CD14-positive monocyte (primary cell): ENCODE measurements around the gene CACNA2D2. TPM values are rescaled to one million over a fixed set of nuclear protein-coding genes. Genes with fewer than 3 reads are reported as not detected.

Experiments used
- DNase-seq, 3 donors: peaks; one replicate each; pipeline ENCODE4 v3.0.0-alpha.2; 2011 to 2022
- H2AFZ ChIP-seq: 2 replicates; pipeline ENCODE4 v1.6.0; 2012; ENCODE audit warnings: mild to moderate bottlenecking, low read depth, low read length, inconsistent platforms; ENCODE audit not compliant: insufficient read depth, poor library complexity, severe bottlenecking
- H3K27ac ChIP-seq, 2 donors: 1 replicate in 1 of 2; 2 replicates in 1 of 2; pipeline ENCODE4 v1.5.1; 2012 to 2013; ENCODE audit warnings: low read length in 2 of 2, control low read depth in 1 of 2, inconsistent platforms in 1 of 2, low read depth in 1 of 2, mild to moderate bottlenecking in 1 of 2
- H3K27me3 ChIP-seq, 2 donors: one replicate each; pipeline versions ENCODE4 v1.6.0 to v1.6.1; 2011 to 2013; ENCODE audit warnings: low read length in 2 of 2; ENCODE audit not compliant: control insufficient read depth in 2 of 2, insufficient read depth in 2 of 2
- H3K36me3 ChIP-seq, 2 donors: replicated peaks in 1 of 2; 1 replicate in 1 of 2; 2 replicates in 1 of 2; pipeline versions ENCODE4 v1.5.1 to v1.6.1; 2012 to 2013; ENCODE audit warnings: low read length in 2 of 2, control low read depth in 1 of 2, inconsistent platforms in 1 of 2, mild to moderate bottlenecking in 1 of 2; ENCODE audit not compliant: insufficient read depth in 2 of 2, control insufficient read depth in 1 of 2
- H3K4me1 ChIP-seq, 2 donors: 1 replicate in 1 of 2; 2 replicates in 1 of 2; pipeline versions ENCODE4 v1.5.1 to v1.6.1; 2012 to 2013; ENCODE audit warnings: low read length in 2 of 2, control low read depth in 1 of 2, inconsistent platforms in 1 of 2, mild to moderate bottlenecking in 1 of 2, moderate library complexity in 1 of 2; ENCODE audit not compliant: insufficient read depth in 2 of 2, control insufficient read depth in 1 of 2
- H3K4me2 ChIP-seq: replicated peaks from 2 replicates; pipeline ENCODE3; 2012; ENCODE audit warnings: low read length, moderate library complexity, mild to moderate bottlenecking; ENCODE audit not compliant: poor library complexity, severe bottlenecking; ENCODE audit errors: extremely low read depth
- H3K4me3 ChIP-seq, 3 experiments: fragments of 200-600 bp in 1 of 3; sonication (generic) in 1 of 3; replicated peaks in 1 of 3; 1 replicate in 2 of 3; 2 replicates in 1 of 3; pipeline ENCODE4 v1.5.1; 2011 to 2013; ENCODE audit warnings: low read length in 3 of 3, mild to moderate bottlenecking in 3 of 3, control low read depth in 2 of 3, low read depth in 2 of 3, inconsistent platforms in 1 of 3, moderate library complexity in 1 of 3
- H3K79me2 ChIP-seq: 2 replicates; pipeline ENCODE4 v1.6.0; 2012; ENCODE audit warnings: mild to moderate bottlenecking, control low read depth, inconsistent platforms, low read length, moderate library complexity; ENCODE audit not compliant: insufficient read depth
- H3K9ac ChIP-seq: 2 replicates; pipeline ENCODE4 v1.6.0; 2017; ENCODE audit warnings: low read length, mild to moderate bottlenecking; ENCODE audit not compliant: insufficient read depth, poor library complexity, severe bottlenecking
- H3K9me3 ChIP-seq, 2 donors: replicated peaks in 1 of 2; 1 replicate in 1 of 2; 2 replicates in 1 of 2; pipeline versions ENCODE4 v1.5.1 to v1.6.1; 2012 to 2013; ENCODE audit warnings: low read length in 2 of 2, control low read depth in 1 of 2; ENCODE audit not compliant: control insufficient read depth in 1 of 2, insufficient read depth in 1 of 2
- H4K20me1 ChIP-seq: 2 replicates; pipeline ENCODE4 v1.6.0; 2012; ENCODE audit warnings: mild to moderate bottlenecking, low read length, control low read depth, moderate library complexity; ENCODE audit not compliant: insufficient read depth
- H3K27ac Mint-ChIP-seq, 7 donors: one replicate each; pipeline ENCODE4 v1.8.0; 2020; ENCODE audit warnings: mild to moderate bottlenecking in 7 of 7, mixed read lengths in 7 of 7, moderate library complexity in 6 of 7, inconsistent platforms in 2 of 7
- H3K27me3 Mint-ChIP-seq, 3 donors: one replicate each; pipeline ENCODE4 v1.8.0; 2021 to 2022; ENCODE audit warnings: low read depth in 3 of 3, mild to moderate bottlenecking in 3 of 3, mixed read lengths in 3 of 3, moderate library complexity in 3 of 3, inconsistent platforms in 1 of 3
- H3K36me3 Mint-ChIP-seq, 2 donors: one replicate each; pipeline ENCODE4 v1.8.0; 2020; ENCODE audit warnings: mixed read lengths in 2 of 2, inconsistent platforms in 1 of 2, mild to moderate bottlenecking in 1 of 2
- H3K4me1 Mint-ChIP-seq: one replicate; pipeline ENCODE4 v1.8.0; 2020; ENCODE audit warnings: mild to moderate bottlenecking, mixed read lengths
- H3K4me3 Mint-ChIP-seq, 2 donors: one replicate each; pipeline ENCODE4 v1.8.0; 2020; ENCODE audit warnings: mild to moderate bottlenecking in 2 of 2, mixed read lengths in 2 of 2, moderate library complexity in 1 of 2
- H3K9me3 Mint-ChIP-seq, 7 donors: one replicate each; pipeline ENCODE4 v1.8.0; 2020 to 2022; ENCODE audit warnings: mixed read lengths in 7 of 7, mild to moderate bottlenecking in 6 of 7, moderate library complexity in 6 of 7, inconsistent platforms in 2 of 7
- CTCF ChIP-seq: fragments of 200-600 bp; IDR thresholded peaks from one replicate; pipeline ENCODE4 v1.8.0; 2022; ENCODE audit warnings: antibody characterized with exemption, mild to moderate bottlenecking
- WGBS: methylation state at CpG from one replicate; pipeline ENCODE4 v1.1.5; 2013; ENCODE audit warnings: missing lambda C conversion rate; ENCODE audit not compliant: insufficient coverage; 5-methylcytosine and 5-hydroxymethylcytosine counted together
- intact Hi-C, 2 donors: fragments of 100-400 bp; cut with micrococcal nuclease; formaldehyde crosslinking; loops; one replicate each; pipeline versions ENCODE4 v1.15.0 to v1.15.1; 2023
- polyA plus RNA-seq, 3 donors: library from polyadenylated mRNA; depleted of rRNA in 1 of 3; unstranded in 2 of 3; stranded (reverse) in 1 of 3; fragments of 300-500 nt in 2 of 3; fragments of >200 nt in 1 of 3; fragmentation: Illumina TruSeq in 2 of 3; gene quantifications; 1 replicate in 2 of 3; 2 replicates in 1 of 3; pipeline ENCODE4 v1.2.3, GENCODE V29; 2012 to 2021

The CACNA2D2 gene
- polyA plus RNA-seq, 3 donors: 0.09 to 0.16 TPM; not detected in 1

GRCh38 chr3:50401978-50402595, 101.3 kb downstream of the CACNA2D2 start:
- Histone ChIP-seq H3K79me2 (no peaks in the 10 kb centered on the region), H3K27me3 (no peaks in the 10 kb centered on the region), H4K20me1 (no peaks in the 10 kb centered on the region), H2AFZ (no peak overlapping the region), H3K4me2 (no peak overlapping the region), H3K27ac (no peak overlapping the region), H3K9ac (no peak overlapping the region), H3K36me3 (no peaks in the 10 kb centered on the region), H3K9me3 (no peaks in the 10 kb centered on the region), H3K4me3 (no peak overlapping the region), H3K4me1 (no peaks in the 10 kb centered on the region)
- Mint-ChIP-seq H3K4me1 (peaks cover 2% of the 10 kb centered on the region), H3K9me3 (no peaks in the 10 kb centered on the region), H3K27me3 (peaks cover 2 to 5% (median 4%) of the 10 kb centered on the region in 3 donors), H3K27ac (no peak overlapping the region), H3K4me3 (no peak overlapping the region), H3K36me3 (no peaks in the 10 kb centered on the region)
- WGBS: 56% methylated on average over 4 of the region's 5 CpGs
- intact Hi-C loops: no loop called here
- TF ChIP-seq CTCF: no peak
- no peak for DNase-seq

- no peaks in the 10 kb centered on the region for H3K27me3 ChIP-seq
- no peak overlapping the region for H3K9ac ChIP-seq
- Mint-ChIP-seq H3K27me3 (peaks cover 0 to 12% (median 1%) of the 10 kb centered on the region in 3 donors), H3K4me3 (no peak overlapping the region), H3K9me3 (no peaks in the 10 kb centered on the region), H3K36me3 (no peaks in the 10 kb centered on the region), H3K27ac (peak overlapping the region in 4 of 7 donors; percentile 27 to 76 (median 50)), H3K4me1 (peaks cover 14% of the 10 kb centered on the region)
- no peaks in the 10 kb centered on the region for H3K36me3 ChIP-seq
- no peak overlapping the region for H3K4me2 ChIP-seq
- TF ChIP-seq CTCF: no peak
- H3K79me2 ChIP-seq: no peaks in the 10 kb centered on the region
- 98% methylated on average over 7 of the region's 10 CpGs for WGBS
- peaks cover 12 to 13% of the 10 kb centered on the region in 2 donors for H3K4me1 ChIP-seq
- intact Hi-C loops: no loop called here
- H4K20me1 ChIP-seq: no peaks in the 10 kb centered on the region
- no peak for DNase-seq
- H3K27ac ChIP-seq: no peak overlapping the region
- no peak overlapping the region for H2AFZ ChIP-seq
- no peaks in the 10 kb centered on the region for H3K9me3 ChIP-seq
- no peak overlapping the region for H3K4me3 ChIP-seq
Measured at GRCh38 chr3:50396502-50396901, 106.9 kb downstream of the CACNA2D2 start.
